ENCODE results near the gene ZNF444. TPM values are rescaled to one million over a fixed set of nuclear protein-coding genes. Genes with fewer than 3 reads are reported as not detected.

Gene ZNF444
- total and polyA plus RNA-seq, 9 of the 15 experiments (the other 6 are each of a cell fraction or from before 2014, with no cell fraction given): 0.39 to 40.0 (median 6.9) TPM

DNA sequence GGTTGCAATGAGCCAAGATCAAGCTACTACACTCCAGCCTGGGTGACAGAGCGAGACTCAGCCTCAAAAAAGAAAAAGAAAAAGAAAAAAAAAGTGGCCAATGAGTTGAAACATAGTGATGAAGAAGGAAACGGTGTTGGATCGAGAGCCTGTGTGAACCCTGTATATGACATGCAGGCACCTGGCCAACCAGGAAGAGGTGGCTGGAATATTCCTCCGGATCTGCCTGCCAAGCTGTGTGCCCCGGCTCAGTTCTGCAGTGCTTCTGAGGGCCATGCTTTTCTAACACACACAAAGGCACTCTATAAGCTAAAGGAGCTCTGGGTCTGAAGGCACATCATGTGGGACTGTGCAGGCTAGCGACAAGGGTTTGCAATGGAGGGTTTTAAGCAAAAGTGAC is 3.7 kb upstream of the ZNF444 start:
- no peak overlapping the region for H2AFZ ChIP-seq (ENCODE audit: low read depth, low read length)
- H4K20me1 ChIP-seq (replicated peaks; ENCODE audit: control insufficient read depth, insufficient read depth, low read length): no peaks in the 10 kb centered on the region
- DNase-seq (ENCODE audit: extremely low read depth in 1 of 4, low spot score in 3 of 4) (no peak), ATAC-seq (no peak), FAIRE-seq (no peak)
- peaks cover 13 to 15% of the 10 kb centered on the region in 2 experiments for H3K4me1 ChIP-seq (replicated peaks in 1 of 2; ENCODE audit: control insufficient read depth in 2 of 2, insufficient read depth in 2 of 2, low read length in 2 of 2)
- no peaks in the 10 kb centered on the region for H3K9me3 ChIP-seq (replicated peaks; ENCODE audit: control insufficient read depth, insufficient read depth, low read depth, low read length)
- BruUV-seq (replicated peaks): no TSS peak
- no peaks in the 10 kb centered on the region for H3K36me3 ChIP-seq (ENCODE audit: control insufficient read depth, insufficient read depth, low read length)
- H3K4me3 ChIP-seq: no peak overlapping the region
- H3K27ac ChIP-seq (ENCODE audit: extremely low read depth, low read depth, low read length): no peak overlapping the region
- H3K27me3 ChIP-seq (ENCODE audit: control insufficient read depth in 2 of 2, insufficient read depth in 2 of 2, low read length in 2 of 2): no peaks in the 10 kb centered on the region
- H3K9me1 ChIP-seq (ENCODE audit: control insufficient read depth, insufficient read depth, low read length): no peaks in the 10 kb centered on the region
- in situ Hi-C loops (cut with MboI) (loop anchor here (25.0 kb wide), 1 partner anchor 975 kb away; the partner anchor contains the start of genes DNAAF3 and TNNI3), intact Hi-C loops (cut with micrococcal nuclease) (no loop called here)
- TF ChIP-seq ZNF740 (CRISPR knock-in tag; IDR thresholded peaks at IDR 0.05): no peak
- TF ChIP-seq ZNF740 (tag; IDR thresholded peaks at IDR 0.05): no peak
- no peak overlapping the region for H3K4me2 ChIP-seq (ENCODE audit: insufficient read depth, low read length)
- peaks cover 19% of the 10 kb centered on the region for H3K79me2 ChIP-seq (ENCODE audit: control insufficient read depth, insufficient read depth, low read length)
- 62% methylated on average over 6 of the region's 6 CpGs for WGBS (ENCODE audit: insufficient coverage, low coverage, missing lambda C conversion rate)
- H3K9ac ChIP-seq (ENCODE audit: insufficient read depth in 1 of 2, low read depth in 2 of 2, low read length in 2 of 2): no peak overlapping the region
- ChIA-PET POLR2A (interaction anchor here (0.6 to 1.9 kb wide), 3 partner anchors 16 to 1933 kb away, joined by 3 to 8 read pairs (median 5); partner anchors contain the start of gene ZNF787), CTCF (ENCODE audit: low intra/inter-chr PET ratio) (no interaction called here)

DNA sequence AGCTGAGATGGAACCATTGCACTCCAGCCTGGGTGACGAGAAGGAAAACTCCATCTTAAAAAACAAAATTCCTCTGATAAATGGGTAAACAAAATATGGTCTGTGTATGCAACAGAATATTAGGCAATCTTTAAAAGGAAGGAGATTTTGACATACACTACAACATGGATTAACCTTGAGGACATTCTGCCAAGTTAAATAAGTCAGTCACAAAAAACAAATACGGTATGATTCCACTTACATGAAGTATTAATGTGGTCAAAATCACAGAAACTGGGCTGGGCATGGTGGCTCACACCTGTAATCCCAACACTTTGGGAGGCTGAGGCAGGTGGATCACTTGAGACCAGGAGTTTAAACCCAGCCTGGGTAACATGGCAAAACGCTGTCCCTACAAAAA is 3.0 kb upstream of the ZNF444 start:
- DNase-seq (ENCODE audit: extremely low read depth in 1 of 4, low spot score in 3 of 4) (no peak), ATAC-seq (no peak), FAIRE-seq (no peak)
- WGBS (ENCODE audit: insufficient coverage, low coverage, missing lambda C conversion rate): 57% methylated on average over 3 of the region's 3 CpGs
- H3K4me2 ChIP-seq (ENCODE audit: insufficient read depth, low read length): no peak overlapping the region
- no peak overlapping the region for H3K9ac ChIP-seq (ENCODE audit: insufficient read depth in 1 of 2, low read depth in 2 of 2, low read length in 2 of 2)
- no peak overlapping the region for H2AFZ ChIP-seq (ENCODE audit: low read depth, low read length)
- H3K27me3 ChIP-seq (ENCODE audit: control insufficient read depth in 2 of 2, insufficient read depth in 2 of 2, low read length in 2 of 2): no peaks in the 10 kb centered on the region
- H4K20me1 ChIP-seq (replicated peaks; ENCODE audit: control insufficient read depth, insufficient read depth, low read length): no peaks in the 10 kb centered on the region
- H3K9me3 ChIP-seq (replicated peaks; ENCODE audit: control insufficient read depth, insufficient read depth, low read depth, low read length): no peaks in the 10 kb centered on the region
- H3K36me3 ChIP-seq (ENCODE audit: control insufficient read depth, insufficient read depth, low read length): peaks cover 3% of the 10 kb centered on the region; the same call in 1 of the 3 replicates
- H3K27ac ChIP-seq (ENCODE audit: extremely low read depth, low read depth, low read length): no peak overlapping the region
- intact Hi-C loops (cut with micrococcal nuclease): no loop called here
- POLR2A ChIA-PET: interaction anchor here (0.6 to 1.9 kb wide), 2 partner anchors 17 to 592 kb away, joined by 3 to 5 read pairs; partner anchors contain the start of gene ZNF787
- H3K4me1 ChIP-seq (replicated peaks in 1 of 2; ENCODE audit: control insufficient read depth in 2 of 2, insufficient read depth in 2 of 2, low read length in 2 of 2): peaks cover 14 to 15% of the 10 kb centered on the region in 2 experiments
- H3K79me2 ChIP-seq (ENCODE audit: control insufficient read depth, insufficient read depth, low read length): peaks cover 26% of the 10 kb centered on the region
- H3K4me3 ChIP-seq: no peak overlapping the region
- in situ Hi-C loops (cut with MboI): loop anchor here (25.0 kb wide), 1 partner anchor 976 kb away; the partner anchor contains the start of genes DNAAF3 and TNNI3
- no TSS peak for BruUV-seq (replicated peaks)
- H3K9me1 ChIP-seq (ENCODE audit: control insufficient read depth, insufficient read depth, low read length): no peaks in the 10 kb centered on the region
- CTCF ChIA-PET (ENCODE audit: low intra/inter-chr PET ratio): no interaction called here
- no peak for TF ChIP-seq NR2C1 (IDR thresholded peaks at IDR 0.05)
- TF ChIP-seq NR2C1 (tag; IDR thresholded peaks at IDR 0.05): no peak
- TF ChIP-seq, protein P1, sequence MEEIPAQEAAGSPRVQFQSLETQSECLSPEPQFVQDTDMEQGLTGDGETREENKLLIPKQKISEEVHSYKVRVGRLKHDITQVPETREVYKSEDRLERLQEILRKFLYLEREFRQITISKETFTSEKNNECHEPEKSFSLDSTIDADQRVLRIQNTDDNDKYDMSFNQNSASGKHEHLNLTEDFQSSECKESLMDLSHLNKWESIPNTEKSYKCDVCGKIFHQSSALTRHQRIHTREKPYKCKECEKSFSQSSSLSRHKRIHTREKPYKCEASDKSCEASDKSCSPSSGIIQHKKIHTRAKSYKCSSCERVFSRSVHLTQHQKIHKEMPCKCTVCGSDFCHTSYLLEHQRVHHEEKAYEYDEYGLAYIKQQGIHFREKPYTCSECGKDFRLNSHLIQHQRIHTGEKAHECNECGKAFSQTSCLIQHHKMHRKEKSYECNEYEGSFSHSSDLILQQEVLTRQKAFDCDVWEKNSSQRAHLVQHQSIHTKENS (CRISPR knock-in tag; IDR thresholded peaks at IDR 0.05): no peak
- TF ChIP-seq MCM2 (IDR thresholded peaks at IDR 0.05; ENCODE audit: low read depth): no peak
- no peak for TF ChIP-seq MITF (IDR thresholded peaks at IDR 0.05)
- TF ChIP-seq PRPF4 (IDR thresholded peaks at IDR 0.05; ENCODE audit: insufficient read depth, low read depth, low read length, poor library complexity, severe bottlenecking): no peak
- TF ChIP-seq MNT (conservative IDR thresholded peaks at IDR 0.05): no peak
- TF ChIP-seq RAD21 (CRISPR knock-in tag; conservative IDR thresholded peaks at IDR 0.05 in 1 of 2, IDR thresholded peaks at IDR 0.05 in 1 of 2): no peak
